HepG2 (cell line): ENCODE measurements around the gene KRTDAP. TPM values are rescaled to one million over a fixed set of nuclear protein-coding genes. Genes with fewer than 3 reads are reported as not detected.

Experiments used
- ATAC-seq: fragments of 200-7000 bp; cut with Tn5 transposase; 3 replicates; pipeline ENCODE4 v1.9.1; 2020; ENCODE audit warnings: mild to moderate bottlenecking, moderate library complexity
- BruUV-seq: library from RNA; stranded (reverse); fragments of 400-500 nt; replicated peaks from 2 replicates; lab custom pipeline; 2021; lab: Mats Ljungman, UMichigan
- CTCF ChIA-PET: fragments of 300-600 bp; formaldehyde crosslinking; extraction: SDS; loops from one replicate; lab custom pipeline; 2021; ENCODE audit warnings: low total read pairs, inconsistent platforms, low intra/inter-chr PET ratio; lab: Yijun Ruan, JAX
- POLR2A ChIA-PET: fragments of 350-600 bp; sonication (Branson Sonifier 250); formaldehyde crosslinking; loops from one replicate; lab custom pipeline; 2020; ENCODE audit warnings: antibody characterized with exemption, inconsistent platforms; lab: Yijun Ruan, JAX
- DNase-seq: peaks from one replicate; pipeline ENCODE4 v3.0.0-alpha.2; 2015; ENCODE audit warnings: low spot score
- FAIRE-seq: peaks from 3 replicates; lab custom pipeline; 2011; peaks lifted over from hg19 to GRCh38; lab: Jason Lieb, UNC
- H2AFZ ChIP-seq: one replicate; pipeline ENCODE4 v1.6.1; 2011; ENCODE audit warnings: low read length, inconsistent platforms
- H3K27ac ChIP-seq: fragments of 300-600 bp; 3 replicates; pipeline ENCODE4 v1.8.0; 2011; ENCODE audit warnings: mixed run types, mild to moderate bottlenecking, mixed read lengths, low read length, inconsistent platforms; ENCODE audit not compliant: insufficient read depth; ENCODE audit errors: extremely low read length
- H3K27me3 ChIP-seq, 2 experiments: fragments of 200-600 bp in 1 of 2; 2 replicates in 1 of 2; 3 replicates in 1 of 2; pipeline versions ENCODE4 v1.6.0 to v1.8.0; 2011; ENCODE audit warnings: low read length in 2 of 2, mild to moderate bottlenecking in 2 of 2, moderate library complexity in 2 of 2, inconsistent platforms in 1 of 2; ENCODE audit not compliant: insufficient read depth in 2 of 2, control insufficient read depth in 1 of 2
- H3K36me3 ChIP-seq, 2 experiments: fragments of 200-600 bp in 1 of 2; replicated peaks in 1 of 2; 2 replicates in 1 of 2; 3 replicates in 1 of 2; pipeline versions ENCODE4 v1.5.1 to v1.8.0; 2011; ENCODE audit warnings: low read length in 2 of 2, inconsistent platforms in 1 of 2; ENCODE audit not compliant: insufficient read depth in 2 of 2, control insufficient read depth in 1 of 2
- H3K4me1 ChIP-seq: 2 replicates; pipeline ENCODE4 v1.5.1; 2012; ENCODE audit warnings: low read length, inconsistent platforms; ENCODE audit not compliant: insufficient read depth
- H3K4me2 ChIP-seq: 2 replicates; pipeline ENCODE4 v1.6.0; 2011; ENCODE audit warnings: low read depth, low read length, inconsistent platforms
- H3K4me3 ChIP-seq, 3 experiments: fragments of 200-600 bp in 1 of 3; sonication (generic), shearing (Covaris generic) in 1 of 3; replicated peaks in 1 of 3; 2 replicates each; pipeline ENCODE4 v1.5.1; 2011 to 2016; ENCODE audit warnings: low read length in 3 of 3, inconsistent platforms in 2 of 3, low read depth in 2 of 3, mild to moderate bottlenecking in 2 of 3, control low read depth in 1 of 3, mixed read lengths in 1 of 3; ENCODE audit not compliant: insufficient read depth in 1 of 3
- H3K79me2 ChIP-seq: one replicate; pipeline ENCODE4 v1.6.1; 2011; ENCODE audit warnings: low read length, inconsistent platforms; ENCODE audit not compliant: insufficient read depth
- H3K9ac ChIP-seq: 2 replicates; pipeline ENCODE4 v1.6.0; 2011; ENCODE audit warnings: mild to moderate bottlenecking, low read depth, low read length, inconsistent platforms; ENCODE audit not compliant: insufficient read depth
- H3K9me3 ChIP-seq: 2 replicates; pipeline ENCODE4 v1.5.1; 2012; ENCODE audit warnings: mild to moderate bottlenecking, low read length
- H4K20me1 ChIP-seq: 2 replicates; pipeline ENCODE4 v1.6.0; 2011; ENCODE audit warnings: inconsistent platforms, mild to moderate bottlenecking, low read length, moderate library complexity; ENCODE audit not compliant: insufficient read depth
- AGO2 ChIP-seq: fragments of 200-400 bp; formaldehyde crosslinking; optimal IDR thresholded peaks from 2 replicates; pipeline ENCODE3; 2017; ENCODE audit warnings: mild to moderate bottlenecking, low read depth, low read length, moderate library complexity
- ARID4A ChIP-seq: sonication (generic); formaldehyde crosslinking; IDR thresholded peaks from 2 replicates; pipeline ENCODE4 v1.5.0; 2020; ENCODE audit warnings: mild to moderate bottlenecking, missing genetic modification reagents, borderline replicate concordance
- CREB1 ChIP-seq, 2 experiments: fragments of 450-650 bp in 1 of 2; IDR thresholded peaks; 2 replicates each; pipeline ENCODE4 v1.6.1; 2016 to 2017; ENCODE audit warnings: control low read depth in 1 of 2, mild to moderate bottlenecking in 1 of 2, missing compliant biosample characterization in 1 of 2, missing genetic modification characterization in 1 of 2
- E2F2 ChIP-seq: sonication (generic); formaldehyde crosslinking; IDR thresholded peaks from 2 replicates; pipeline ENCODE4 v1.4.0; 2020; ENCODE audit warnings: missing genetic modification reagents, borderline replicate concordance
- GZF1 ChIP-seq: sonication (generic); formaldehyde crosslinking; IDR thresholded peaks from 2 replicates; pipeline ENCODE4 v1.5.1; 2020; ENCODE audit warnings: mild to moderate bottlenecking, missing genetic modification reagents
- HNF4A ChIP-seq: sonication (generic); formaldehyde crosslinking; IDR thresholded peaks from 2 replicates; pipeline ENCODE4 v1.4.0; 2020; ENCODE audit warnings: missing genetic modification reagents
- NFYB ChIP-seq: sonication (generic); formaldehyde crosslinking; IDR thresholded peaks from 2 replicates; pipeline ENCODE4 v1.4.0; 2020; ENCODE audit warnings: missing genetic modification reagents
- POLR2AphosphoS5 ChIP-seq: IDR thresholded peaks from 2 replicates; pipeline ENCODE4 v1.6.1; 2012; ENCODE audit warnings: low read depth, low read length
- SP5 ChIP-seq: IDR thresholded peaks from 2 replicates; pipeline ENCODE4 v1.6.1; 2016; ENCODE audit warnings: low read depth, borderline replicate concordance
- U2AF1 ChIP-seq: fragments of 200-400 bp; formaldehyde crosslinking; optimal IDR thresholded peaks from 2 replicates; pipeline ENCODE3; 2017; ENCODE audit warnings: mild to moderate bottlenecking, low read depth, low read length
- U2AF2 ChIP-seq: fragments of 200-400 bp; formaldehyde crosslinking; IDR thresholded peaks from 2 replicates; pipeline ENCODE4 v1.6.1; 2017; ENCODE audit warnings: low read depth, mild to moderate bottlenecking, low read length
- ZBTB37 ChIP-seq: sonication (generic); formaldehyde crosslinking; IDR thresholded peaks from 2 replicates; pipeline ENCODE4 v1.4.0; 2020; ENCODE audit warnings: mild to moderate bottlenecking, missing genetic modification reagents
- ZBTB7A ChIP-seq: sonication (generic); formaldehyde crosslinking; IDR thresholded peaks from 2 replicates; pipeline ENCODE4 v1.8.0; 2022; ENCODE audit warnings: mild to moderate bottlenecking, missing genetic modification reagents
- ZNF263 ChIP-seq: sonication (generic); formaldehyde crosslinking; IDR thresholded peaks from 2 replicates; pipeline ENCODE4 v1.4.0; 2020; ENCODE audit warnings: missing genetic modification reagents
- ZNF768 ChIP-seq: sonication (generic); formaldehyde crosslinking; IDR thresholded peaks from 2 replicates; pipeline ENCODE4 v1.4.0; 2020; ENCODE audit warnings: missing genetic modification reagents
- ZNF790 ChIP-seq: sonication (generic); formaldehyde crosslinking; IDR thresholded peaks from 2 replicates; pipeline ENCODE4 v1.8.0; 2022; ENCODE audit warnings: missing genetic modification reagents, mild to moderate bottlenecking, borderline replicate concordance
- WGBS: methylation state at CpG from one replicate; pipeline ENCODE4 v1.1.6; 2017; ENCODE audit warnings: low lambda C conversion rate; 5-methylcytosine and 5-hydroxymethylcytosine counted together
- in situ Hi-C: cut with HindIII; loops from 2 replicates; pipeline ENCODE4 v1.10.0; 2017; ENCODE audit warnings: low pct_unique_long_range_greater_than_20kb; ENCODE audit not compliant: extremely low pct_ligation_motif_present
- intact Hi-C: fragments of 100-400 bp; cut with micrococcal nuclease; formaldehyde crosslinking; loops from one replicate; pipeline ENCODE4 v1.10.0; 2022; ENCODE audit not compliant: unreplicated experiment
- polyA plus RNA-seq, 8 experiments: library from polyadenylated mRNA; depleted of rRNA in 3 of 8; stranded (reverse) in 7 of 8; unstranded in 1 of 8; fragments of >200 nt; fragmentation: Illumina TruSeq in 4 of 8; extraction: Trizol in 4 of 8; gene quantifications; 2 replicates each; pipeline versions ENCODE4 v1.2.1 to v1.2.3, GENCODE V29; 2011 to 2016; ENCODE audit warnings: low read depth in 4 of 8, missing spikeins in 1 of 8, mixed read lengths in 1 of 8; ENCODE audit not compliant: insufficient read depth in 1 of 8
- total RNA-seq, 5 experiments: library from RNA; depleted of rRNA; stranded (reverse); fragments of >200 nt; fragmentation: Illumina TruSeq; extraction: Trizol; gene quantifications; 2 replicates each; pipeline ENCODE4 v1.2.3, GENCODE V29; 2016; ENCODE audit warnings: low read depth in 1 of 5
- TF ChIP-seq, protein P1 (sequence below): sonication (generic); formaldehyde crosslinking; IDR thresholded peaks from 2 replicates; pipeline ENCODE4 v1.5.1; 2020; ENCODE audit warnings: mild to moderate bottlenecking, missing genetic modification reagents, borderline replicate concordance

KRTDAP gene
- total and polyA plus RNA-seq, 2 of the 13 experiments (the other 11 are each of a cell fraction or from before 2014, with no cell fraction given), result 0.86 to 1.5 TPM

GRCh38 chr19:35539850-35540249 is 49.6 kb upstream of the KRTDAP start:
- ChIA-PET POLR2A (interaction anchor here (0.8 kb wide), 1 partner anchor 26 kb away, joined by 5 read pairs; the partner anchor contains the start of gene DMKN), CTCF (no interaction called here)
- H3K9me3 ChIP-seq, result no peaks in the 10 kb centered on the region
- H3K4me2 ChIP-seq, result no peak overlapping the region
- intact Hi-C loops (no loop called here), in situ Hi-C loops (no loop called here)
- no peak overlapping the region for H3K27ac ChIP-seq
- FAIRE-seq (peak; percentile 32), ATAC-seq (peak; percentile 57), DNase-seq (peak; percentile 21)
- no peak overlapping the region for H2AFZ ChIP-seq
- no peaks in the 10 kb centered on the region for H4K20me1 ChIP-seq
- no peaks in the 10 kb centered on the region; a peak in 1 of 5 replicates for H3K36me3 ChIP-seq
- WGBS, result 48% methylated on average over 12 of the region's 12 CpGs
- H3K9ac ChIP-seq, result no peak overlapping the region
- H3K79me2 ChIP-seq, result peaks cover 12% of the 10 kb centered on the region
- H3K27me3 ChIP-seq, result no peaks in the 10 kb centered on the region; a peak in 1 of 5 replicates
- no peak overlapping the region for H3K4me3 ChIP-seq
- BruUV-seq, result no TSS peak
- peaks cover 35% of the 10 kb centered on the region for H3K4me1 ChIP-seq
- TF ChIP-seq U2AF1 (no peak), HNF4A (CRISPR knock-in tag) (peak; percentile 40), ARID4A (0 out of 2 replicates have a peak, but pooled peaks have one; percentile 34), CREB1 (IDR thresholded peaks at IDR 0.05) (no peak), CREB1 (CRISPR knock-in tag; IDR thresholded peaks at IDR 0.05) (no peak), NFYB (CRISPR knock-in tag) (no peak), GZF1 (no peak), SP5 (CRISPR knock-in tag) (peak; percentile 20; the same call in 1 of the 2 replicates), ZBTB7A (CRISPR knock-in tag) (0 out of 2 replicates have a peak, but pooled peaks have one; percentile 47), ZNF263 (CRISPR knock-in tag) (peak; percentile 60), ZBTB37 (no peak), POLR2AphosphoS5 (no peak), AGO2 (peak; percentile 55), ZNF790 (CRISPR knock-in tag) (no peak), ZNF768 (CRISPR knock-in tag) (peak; percentile 67; the same call in 1 of the 2 replicates), U2AF2 (no peak), E2F2 (CRISPR knock-in tag) (no peak)
- TF ChIP-seq, protein P1, sequence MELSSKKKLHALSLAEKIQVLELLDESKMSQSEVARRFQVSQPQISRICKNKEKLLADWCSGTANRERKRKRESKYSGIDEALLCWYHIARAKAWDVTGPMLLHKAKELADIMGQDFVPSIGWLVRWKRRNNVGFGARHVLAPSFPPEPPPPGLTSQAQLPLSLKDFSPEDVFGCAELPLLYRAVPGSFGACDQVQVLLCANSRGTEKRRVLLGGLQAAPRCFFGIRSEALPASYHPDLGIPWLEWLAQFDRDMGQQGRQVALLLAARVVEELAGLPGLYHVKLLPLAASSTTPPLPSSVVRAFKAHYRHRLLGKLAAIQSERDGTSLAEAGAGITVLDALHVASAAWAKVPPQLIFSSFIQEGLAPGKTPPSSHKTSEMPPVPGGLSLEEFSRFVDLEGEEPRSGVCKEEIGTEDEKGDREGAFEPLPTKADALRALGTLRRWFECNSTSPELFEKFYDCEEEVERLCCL, result no peak
